GM18858 (cell line): ENCODE results near the gene STK10.

Source experiments
- ATAC-seq: cut with Tn5 transposase; IDR thresholded peaks from one replicate; pipeline ENCODE4 v1.9.1; 2021; ENCODE audit not compliant: unreplicated experiment

The STK10 gene

GRCh38 chr5:172189693-172190296, 1.8 kb upstream of the STK10 start:
- ATAC-seq, result no peak

DNA sequence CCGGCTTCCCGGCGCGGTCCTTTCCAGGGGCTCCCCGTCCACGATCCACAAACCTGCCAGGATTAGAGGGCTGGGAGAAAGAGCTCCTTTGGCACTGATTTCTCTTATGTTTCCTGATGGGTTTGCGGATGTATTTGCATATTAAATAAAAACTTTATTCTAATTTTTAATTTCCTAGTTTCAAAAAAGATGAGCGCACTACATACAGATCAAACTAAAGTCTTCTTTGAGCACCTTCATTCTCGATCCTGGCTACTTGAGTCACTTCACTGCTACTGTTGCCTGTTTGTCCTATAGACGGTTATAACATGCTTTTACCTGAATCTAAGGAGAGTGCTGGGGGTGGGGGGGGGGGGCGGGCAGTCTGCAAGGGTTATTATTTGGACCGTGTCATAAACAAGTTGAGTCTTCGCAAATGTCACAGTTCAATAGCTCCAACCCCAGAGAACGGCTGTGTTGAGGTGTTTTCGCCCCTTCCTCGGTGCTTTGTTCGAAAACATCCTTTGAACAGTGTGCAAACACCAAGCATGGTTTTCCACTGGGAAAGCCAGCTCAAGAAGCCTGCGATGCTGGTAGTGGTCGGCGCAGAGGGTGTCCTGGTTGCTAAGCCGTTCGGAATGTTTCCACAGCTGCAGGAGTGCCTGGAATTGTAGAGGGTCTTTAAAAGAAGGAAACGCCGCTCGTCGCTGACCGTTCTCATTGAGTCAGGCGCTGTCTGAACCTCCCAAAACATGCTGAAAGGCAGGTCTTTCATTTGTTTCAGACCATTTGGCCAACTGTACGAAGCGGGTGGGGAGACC, 1.1 kb upstream of the STK10 start:
- ATAC-seq, result no peak

GRCh38 chr5:172187118-172188032, 649 bp downstream of the STK10 start:
- ATAC-seq, result no peak

DNA sequence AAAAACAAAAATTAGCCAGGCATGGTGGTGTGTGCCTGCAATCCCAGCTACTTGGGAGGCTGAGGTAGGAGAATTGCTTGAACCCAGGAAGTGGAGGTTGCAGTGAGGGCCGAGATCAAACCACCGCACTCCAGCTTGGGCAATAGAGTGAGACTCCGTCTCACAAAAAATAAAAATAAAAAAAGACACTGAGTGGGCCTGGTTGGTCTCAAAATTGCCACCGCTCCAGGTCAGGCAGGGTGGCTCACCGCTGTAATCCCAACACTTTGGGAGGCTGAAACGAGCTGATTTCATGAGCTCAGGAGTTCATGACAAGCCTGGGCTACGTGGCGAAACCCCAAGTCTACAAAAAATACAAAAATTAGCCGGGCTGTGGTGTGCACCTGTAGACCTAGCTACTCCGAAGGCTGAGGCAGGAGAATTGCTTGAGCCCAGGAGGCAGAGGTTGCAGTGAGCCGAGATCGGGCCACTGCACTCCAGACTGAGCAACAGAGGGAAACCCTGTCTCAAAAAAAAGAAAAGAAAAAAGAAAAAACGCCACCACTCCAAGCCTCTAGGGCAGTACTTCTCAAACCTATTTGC, 1.8 kb downstream of the STK10 start:
- no peak for ATAC-seq

- ATAC-seq, result no peak
Measured at GRCh38 chr5:172185096-172185461, 2.9 kb downstream of the STK10 start.

DNA sequence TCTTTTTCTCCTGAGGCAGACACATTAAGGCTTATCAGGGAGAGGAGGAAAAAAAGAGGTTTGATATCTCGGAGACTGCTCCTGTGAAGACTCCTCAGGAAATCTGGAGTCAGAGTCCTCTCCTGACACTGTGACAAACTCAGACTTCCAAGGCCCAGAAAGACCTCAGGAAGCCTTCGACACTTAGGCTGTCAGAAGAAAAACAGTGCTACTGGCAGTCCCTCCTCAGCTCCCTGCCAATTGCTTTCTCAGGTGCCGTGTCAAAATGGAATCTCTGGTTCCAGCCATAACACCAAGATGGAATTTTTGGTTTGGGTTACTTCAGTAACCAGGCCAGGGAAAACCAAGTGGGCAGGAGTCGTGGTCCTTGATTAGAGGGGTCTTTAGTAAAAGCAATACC, 4.1 kb downstream of the STK10 start:
- no peak for ATAC-seq

DNA sequence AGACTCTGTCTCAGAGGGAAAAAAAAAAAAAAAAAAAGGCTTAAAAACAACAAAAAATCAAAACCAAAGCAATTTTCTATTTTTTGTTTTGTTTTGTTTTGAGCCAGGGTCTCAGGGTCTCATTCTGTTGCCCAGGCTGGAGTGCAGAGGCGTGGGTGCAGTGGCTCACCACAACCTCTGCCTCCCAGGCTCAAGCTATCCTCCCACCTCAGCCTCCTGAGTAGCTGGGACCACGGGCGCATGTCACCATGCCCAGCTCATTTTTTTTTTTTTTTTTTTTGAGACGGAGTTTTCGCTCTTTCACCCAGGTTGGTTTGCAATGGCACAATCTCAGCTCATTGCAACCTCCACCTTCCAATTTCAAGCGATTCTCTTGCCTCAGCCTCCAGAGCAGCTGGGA, 5.7 kb downstream of the STK10 start:
- no peak for ATAC-seq

- no peak for ATAC-seq
Measured at GRCh38 chr5:172180936-172181335, 7.1 kb downstream of the STK10 start.

DNA sequence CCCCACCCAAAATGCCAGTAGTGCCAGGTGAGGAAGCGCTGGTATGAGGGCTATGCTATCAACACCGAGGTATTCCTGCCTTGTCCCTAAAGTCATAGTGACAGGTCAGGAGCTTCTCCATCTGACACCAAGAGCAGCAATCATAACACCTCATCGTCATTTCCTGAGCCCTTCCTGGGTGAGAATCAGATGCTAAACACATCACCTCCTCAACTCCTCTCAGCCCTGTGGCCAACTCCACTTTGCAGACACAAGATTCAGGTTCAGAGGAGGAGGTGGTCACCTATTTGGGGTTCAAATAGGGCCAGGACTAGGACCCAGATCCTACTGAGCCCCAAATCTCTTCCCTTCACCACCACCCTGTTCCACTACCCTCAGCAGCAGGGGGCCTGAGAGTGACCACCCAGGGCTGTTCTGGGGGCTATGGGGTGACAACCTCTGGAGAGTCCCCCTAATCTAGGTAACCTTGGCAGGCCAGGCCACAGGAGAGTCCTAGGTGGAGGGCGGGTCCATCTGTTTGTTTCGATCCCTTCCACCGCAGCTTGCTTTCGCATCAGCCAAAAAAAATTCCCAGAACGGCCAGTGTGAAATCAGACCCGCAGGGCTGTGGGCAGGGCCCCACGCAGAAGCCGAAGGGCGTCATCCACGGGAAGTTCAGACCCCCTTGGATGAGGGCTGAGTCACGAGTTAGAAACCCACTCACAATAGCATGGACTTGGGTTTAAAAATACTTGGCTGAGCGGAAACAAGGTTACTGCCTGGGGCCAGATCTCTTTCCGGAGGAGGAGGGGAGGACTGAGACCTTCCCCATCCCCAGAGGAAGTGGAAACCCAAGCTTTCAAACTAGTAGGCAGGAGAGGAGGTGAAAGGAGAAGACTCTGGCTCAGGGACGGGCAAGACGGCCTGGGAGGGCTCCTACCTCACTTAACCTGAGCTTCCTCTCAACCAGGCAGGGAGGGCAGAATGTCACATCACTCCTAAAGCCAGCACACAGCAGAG, 8.7 kb downstream of the STK10 start:
- ATAC-seq, result peak; percentile 29

DNA sequence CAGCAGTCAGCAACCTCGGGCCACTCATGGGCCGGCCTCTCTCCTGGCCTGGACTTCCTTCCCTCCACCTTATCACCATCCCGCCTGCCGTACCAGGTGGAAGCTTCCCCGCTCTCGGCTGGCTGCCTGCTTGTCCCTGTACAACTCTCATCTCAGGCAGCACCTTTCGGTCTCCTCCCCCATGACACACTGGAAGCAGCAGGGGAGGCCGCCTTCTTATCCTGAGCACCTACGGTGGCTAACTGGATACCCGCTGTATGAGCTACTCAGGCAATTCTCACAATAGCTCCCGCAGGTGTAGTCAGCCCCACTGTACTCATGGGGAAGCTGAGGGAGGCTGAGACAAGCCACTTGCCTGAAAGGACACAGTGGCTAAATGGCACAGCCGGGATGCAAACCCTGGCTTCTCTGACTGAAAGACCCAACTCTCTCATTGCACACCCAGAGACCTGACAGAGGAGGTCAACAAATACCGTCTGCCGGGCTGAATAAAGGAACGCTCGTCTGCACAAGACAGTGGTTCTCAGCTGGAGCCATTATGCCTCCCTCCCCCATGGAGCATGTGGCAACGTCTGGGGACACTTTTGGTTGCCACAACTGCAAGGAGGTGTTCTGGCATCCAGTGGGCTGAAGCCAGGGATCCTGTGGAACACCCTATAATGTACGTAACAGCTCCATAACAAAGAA, 9.6 kb downstream of the STK10 start:
- no peak for ATAC-seq

DNA sequence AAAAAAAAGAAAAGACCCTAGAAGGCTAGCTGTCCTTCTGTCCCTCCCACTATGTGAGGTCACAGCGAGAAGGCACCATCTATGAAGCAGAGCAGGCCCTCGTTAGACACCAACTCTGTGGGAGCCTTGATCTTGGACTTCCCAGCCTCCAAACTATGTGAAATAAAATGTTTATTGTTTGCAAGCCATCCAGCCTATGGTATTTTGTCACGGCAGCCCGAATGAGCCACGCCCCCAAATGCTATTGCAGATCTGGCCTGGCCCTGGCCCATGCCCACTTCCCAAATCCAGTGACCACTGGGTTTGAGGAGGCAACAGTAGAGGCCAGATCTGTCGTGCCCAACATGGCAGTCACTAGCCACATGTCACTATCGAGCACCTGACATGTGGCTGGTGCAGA, 10.8 kb downstream of the STK10 start:
- ATAC-seq, result no peak

DNA sequence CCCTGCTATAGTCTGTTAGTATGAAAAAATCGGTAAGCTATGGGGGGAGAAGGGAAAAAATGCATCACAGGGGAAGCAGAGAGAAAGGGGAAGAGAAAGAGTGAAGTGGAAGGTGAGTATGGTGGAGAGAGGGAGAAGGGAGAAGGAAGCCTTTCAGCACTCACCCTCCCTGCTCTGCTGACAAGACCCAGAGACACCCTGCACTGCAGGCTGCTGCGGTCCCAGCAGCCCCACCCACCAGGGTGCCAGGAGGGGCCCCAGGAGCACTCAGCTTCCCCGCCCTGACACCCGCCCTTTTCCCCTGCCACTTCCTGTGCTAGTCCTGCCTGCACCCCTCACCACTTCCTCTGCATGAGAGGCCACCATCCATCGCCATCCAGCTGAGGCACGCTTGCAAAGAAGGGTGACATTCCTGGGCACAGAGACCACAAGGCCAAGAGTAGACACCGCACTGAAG, 12.7 kb downstream of the STK10 start:
- peak; percentile 55 for ATAC-seq

DNA sequence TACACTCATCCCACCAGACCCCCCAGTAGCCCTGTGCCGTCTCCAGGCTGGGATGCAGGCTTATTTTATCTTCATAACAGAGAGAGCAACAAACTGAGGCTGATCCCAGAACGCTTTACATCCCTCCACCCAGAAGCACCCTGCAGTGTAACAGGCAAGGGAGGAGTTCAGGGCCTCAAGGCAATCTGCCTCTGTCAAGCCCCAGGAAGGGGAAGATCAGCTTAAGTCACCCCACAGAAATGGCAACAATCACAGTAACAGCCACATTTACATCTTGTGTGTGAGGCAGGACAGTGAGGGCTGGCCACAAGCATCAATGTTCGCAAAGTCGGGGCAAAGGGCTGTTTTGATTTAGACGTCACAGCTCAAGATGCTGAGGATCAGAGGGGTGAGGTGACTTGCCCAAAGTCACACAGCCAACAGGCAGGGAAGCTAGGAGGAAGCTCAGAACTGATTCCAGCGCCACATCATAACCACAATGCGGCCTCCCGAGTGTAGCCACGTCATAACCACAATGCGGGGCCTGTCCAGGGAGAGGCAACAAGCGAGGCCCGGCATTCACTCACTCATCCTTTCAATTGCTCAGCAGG, 14.4 kb downstream of the STK10 start:
- no peak for ATAC-seq

DNA sequence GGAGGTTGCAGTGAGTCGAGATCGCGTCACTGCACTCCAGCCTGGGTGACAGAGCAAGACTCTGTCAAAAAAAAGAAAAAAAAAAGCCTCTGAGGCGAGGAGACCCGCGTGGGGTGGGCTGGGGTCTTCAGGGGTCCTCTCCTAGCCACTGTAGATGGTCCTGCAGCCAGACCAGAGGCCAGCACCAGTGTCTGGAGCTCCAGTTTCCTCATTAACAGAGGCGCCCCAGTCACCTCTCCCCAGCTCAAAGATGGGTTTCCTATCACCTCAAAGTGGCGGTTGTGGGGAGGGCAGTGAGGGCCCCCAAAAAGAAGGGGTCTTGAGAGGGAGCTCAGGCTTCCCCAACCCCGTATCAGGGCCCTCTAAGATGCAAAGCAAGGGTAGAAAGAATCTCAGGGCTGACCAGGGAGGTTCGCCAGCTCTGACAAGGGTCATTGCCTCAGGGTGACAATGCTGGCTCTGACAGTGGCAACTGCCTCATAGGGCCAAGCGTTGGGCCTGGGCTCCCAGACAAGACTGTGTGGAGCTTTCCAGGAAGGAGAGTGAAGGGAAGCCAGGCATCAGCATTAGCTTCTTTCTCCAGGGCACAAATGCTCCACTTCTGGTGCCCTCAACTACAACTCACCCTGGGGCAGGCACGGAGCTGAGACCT, 15.0 kb downstream of the STK10 start:
- no peak for ATAC-seq

GRCh38 chr5:172171118-172171517, 16.9 kb downstream of the STK10 start:
- ATAC-seq, result no peak

DNA sequence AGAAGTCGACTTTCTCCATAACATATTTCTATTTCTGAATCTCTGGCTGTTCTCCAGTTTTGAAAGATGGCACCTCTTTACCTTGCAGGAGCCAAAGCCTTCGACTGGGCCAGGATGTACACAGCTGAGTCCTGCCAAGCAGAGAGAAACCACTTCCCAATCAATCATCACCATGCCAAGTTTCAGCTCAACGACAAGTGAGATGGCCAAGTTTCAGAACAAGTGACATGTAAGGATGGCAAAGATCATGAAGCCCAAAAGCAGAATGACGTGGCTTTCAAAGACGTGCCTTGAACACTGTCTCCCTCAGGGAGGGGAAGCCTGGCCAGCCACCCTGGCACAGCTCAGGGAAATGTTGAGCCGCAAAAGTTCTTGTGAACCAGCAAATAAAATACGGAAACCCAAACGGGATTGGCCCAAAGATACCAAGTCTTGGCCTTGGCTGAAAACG, 17.7 kb downstream of the STK10 start:
- no peak for ATAC-seq

GRCh38 chr5:172169216-172169615, 18.8 kb downstream of the STK10 start:
- ATAC-seq, result no peak

- no peak for ATAC-seq
Measured at GRCh38 chr5:172168311-172168710, 19.7 kb downstream of the STK10 start.

- ATAC-seq, result no peak
Measured at GRCh38 chr5:172167895-172168294, 20.1 kb downstream of the STK10 start.
